NCI-H1105 (cell line): ENCODE data around the gene SLC16A6.
"Not testable (repeated sequence)": the region's sequence is repeated elsewhere in the genome, so short reads cannot be mapped to it uniquely, and the experiment has no call there.

Experiments used
- DNase-seq: peaks from one replicate; lab custom pipeline; 2025; lab: John Stamatoyannopoulos, UW

SLC16A6 gene, protein sequence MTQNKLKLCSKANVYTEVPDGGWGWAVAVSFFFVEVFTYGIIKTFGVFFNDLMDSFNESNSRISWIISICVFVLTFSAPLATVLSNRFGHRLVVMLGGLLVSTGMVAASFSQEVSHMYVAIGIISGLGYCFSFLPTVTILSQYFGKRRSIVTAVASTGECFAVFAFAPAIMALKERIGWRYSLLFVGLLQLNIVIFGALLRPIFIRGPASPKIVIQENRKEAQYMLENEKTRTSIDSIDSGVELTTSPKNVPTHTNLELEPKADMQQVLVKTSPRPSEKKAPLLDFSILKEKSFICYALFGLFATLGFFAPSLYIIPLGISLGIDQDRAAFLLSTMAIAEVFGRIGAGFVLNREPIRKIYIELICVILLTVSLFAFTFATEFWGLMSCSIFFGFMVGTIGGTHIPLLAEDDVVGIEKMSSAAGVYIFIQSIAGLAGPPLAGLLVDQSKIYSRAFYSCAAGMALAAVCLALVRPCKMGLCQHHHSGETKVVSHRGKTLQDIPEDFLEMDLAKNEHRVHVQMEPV

GRCh38 chr17:68290955-68291835 is at the start of gene SLC16A6, which contains the start of gene ARSG:
Gene SLC16A6 (minus strand): TSS chr17:68291127. CDS start chr17:68278320, 12,807 bp downstream.
Gene ARSG (plus strand): TSS chr17:68291495. CDS start chr17:68307494, 15,999 bp downstream.
- DNase-seq: peak; percentile 50

- DNase-seq: no peak
These were observed 43.5 kb upstream of the SLC16A6 start for GRCh38 chr17:68334393-68334792.

DNA sequence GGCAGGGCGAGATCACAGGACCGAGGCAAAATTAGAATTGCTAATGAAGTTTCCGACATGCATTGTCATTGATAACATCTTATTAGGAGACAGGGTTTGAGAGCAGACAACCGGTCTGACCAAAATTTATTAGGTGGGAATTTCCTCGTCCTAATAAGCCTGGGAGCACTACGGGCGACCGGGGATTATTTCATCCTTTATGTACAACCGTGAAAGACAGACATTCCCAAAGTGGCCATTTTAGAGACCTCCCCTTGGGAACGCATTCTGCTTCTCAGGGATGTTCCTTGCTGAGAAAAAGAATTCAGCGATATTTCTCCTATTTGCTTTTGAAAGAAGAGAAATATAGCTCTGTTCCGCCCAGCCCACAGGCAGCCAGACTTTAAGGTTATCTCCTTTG is 41.0 kb upstream of the SLC16A6 start:
- not testable (repeated sequence) for DNase-seq

GRCh38 chr17:68329331-68329730 is 38.4 kb upstream of the SLC16A6 start:
- no peak for DNase-seq

DNA sequence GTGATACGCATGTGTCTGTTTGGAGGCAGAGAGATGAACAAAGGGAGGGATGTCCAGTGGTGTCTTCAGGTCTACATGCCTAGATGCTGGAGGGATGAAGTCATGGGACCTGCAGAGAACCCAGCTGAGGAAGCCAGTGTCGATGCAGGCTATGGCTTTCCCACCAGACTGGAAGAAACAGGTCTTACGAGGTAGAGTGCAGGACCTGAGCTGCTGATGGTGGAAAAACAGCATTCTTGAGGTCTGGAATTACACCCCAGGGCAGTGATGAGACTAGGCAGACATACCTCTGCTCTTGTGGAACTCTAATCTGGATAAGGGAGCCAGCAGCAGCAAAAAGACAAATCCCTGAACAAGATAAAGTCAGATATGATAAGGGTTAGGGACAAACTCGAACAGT is 37.7 kb upstream of the SLC16A6 start:
- DNase-seq: no peak

GRCh38 chr17:68327823-68328557 is 37.1 kb upstream of the SLC16A6 start:
- DNase-seq: no peak

GRCh38 chr17:68326681-68327080 is 35.8 kb upstream of the SLC16A6 start:
- DNase-seq: no peak

GRCh38 chr17:68325961-68326360 is 35.0 kb upstream of the SLC16A6 start:
- no peak for DNase-seq

DNA sequence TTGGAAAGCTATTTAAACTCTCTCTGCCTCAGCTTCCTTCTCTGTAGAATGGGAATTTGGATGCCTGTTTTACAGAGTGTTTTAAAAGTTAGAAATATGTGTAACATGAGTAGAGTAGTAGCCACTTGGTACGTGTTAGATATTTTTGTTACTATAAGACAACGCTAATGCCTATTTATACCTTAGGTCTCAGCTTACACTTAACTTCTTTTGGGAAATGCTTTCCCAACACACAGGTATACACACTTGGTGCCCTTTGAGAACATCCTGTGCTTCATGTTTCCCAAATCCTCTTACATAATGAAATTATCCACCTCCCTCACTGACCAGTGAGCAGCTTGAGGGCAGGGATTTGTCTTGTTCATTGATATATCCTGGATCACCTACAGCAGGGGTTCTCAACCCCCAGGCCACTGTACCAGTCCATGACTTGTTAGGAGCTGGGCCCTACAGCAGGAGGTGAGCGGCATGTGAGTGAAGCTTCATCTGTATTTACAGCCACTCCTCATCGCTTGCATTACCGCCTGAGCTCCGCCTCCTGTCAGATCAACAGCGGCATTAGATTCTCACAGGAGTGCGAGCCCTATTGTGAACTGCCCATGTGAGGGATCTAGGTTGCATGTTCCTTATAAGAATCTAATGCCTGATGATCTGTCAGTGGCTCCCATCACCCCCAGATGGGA is 33.9 kb upstream of the SLC16A6 start:
- DNase-seq: no peak

GRCh38 chr17:68324114-68324513 is 33.2 kb upstream of the SLC16A6 start:
- no peak for DNase-seq

DNA sequence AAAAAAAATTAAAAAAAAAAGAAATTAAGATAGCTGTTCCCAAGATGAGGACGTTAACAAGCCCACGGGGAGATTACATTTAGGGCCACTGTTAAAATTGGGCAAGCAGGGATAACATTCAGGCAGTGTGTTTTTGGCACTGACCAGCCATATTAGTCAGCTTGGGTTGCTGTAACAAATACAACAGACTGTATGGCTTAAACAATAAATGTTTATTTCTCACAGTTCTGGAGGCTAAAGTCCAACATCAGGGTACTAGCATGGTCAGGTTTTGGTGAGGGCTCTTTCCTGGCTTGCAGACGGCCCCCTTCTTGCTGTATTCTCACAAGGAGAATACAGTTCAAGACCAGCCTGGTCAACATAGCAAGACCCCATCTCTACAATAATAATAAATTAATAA is 31.7 kb upstream of the SLC16A6 start:
- DNase-seq: no peak

DNA sequence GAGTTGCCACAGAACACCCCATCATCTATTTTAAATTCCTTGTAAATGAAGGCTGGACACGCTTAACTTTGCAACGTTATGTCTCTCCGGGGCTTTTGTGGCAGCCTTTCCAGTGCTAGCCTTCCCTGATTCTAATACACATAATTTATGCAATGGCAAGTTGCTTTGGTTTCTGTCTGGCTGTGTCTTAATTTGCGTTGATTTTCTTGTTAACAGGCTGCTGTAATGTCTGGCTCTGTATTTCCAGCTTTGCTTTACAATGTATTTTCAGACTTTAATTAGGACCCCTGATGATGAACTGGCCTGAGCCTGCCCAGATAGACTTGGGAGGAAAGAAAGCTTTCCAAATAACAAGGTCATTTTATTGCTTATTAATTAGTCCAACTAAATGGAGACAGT is 30.6 kb upstream of the SLC16A6 start:
- no peak for DNase-seq

GRCh38 chr17:68320943-68321555 is 30.1 kb upstream of the SLC16A6 start:
- no peak for DNase-seq

DNA sequence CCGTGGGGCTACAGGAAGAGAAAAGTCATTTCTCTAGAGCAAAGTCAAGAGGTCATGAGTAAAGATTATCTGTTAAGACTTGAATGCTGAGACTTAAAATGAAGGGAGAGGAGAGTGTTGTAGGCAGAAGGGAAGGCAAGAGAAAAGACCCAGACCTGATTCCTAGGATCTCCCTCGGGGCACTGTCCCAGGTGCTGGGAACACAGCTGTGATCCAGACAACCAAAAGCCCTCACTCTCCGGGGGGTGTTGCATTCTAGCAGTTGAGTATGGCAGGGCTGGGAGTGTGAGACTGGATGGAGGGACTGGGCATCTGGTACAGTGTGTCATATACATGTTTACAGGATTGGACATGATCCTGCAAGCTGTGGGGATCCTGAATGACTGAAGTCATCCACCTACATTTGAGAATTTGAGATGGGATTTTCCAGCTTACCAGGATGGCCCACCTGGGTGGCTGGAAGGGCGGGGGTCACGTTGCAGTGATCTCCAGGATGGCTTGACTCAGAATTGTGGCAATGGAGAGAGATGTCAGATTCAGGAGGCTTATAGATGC is 29.5 kb upstream of the SLC16A6 start:
- no peak for DNase-seq

- DNase-seq: no peak
These were observed 28.7 kb upstream of the SLC16A6 start for GRCh38 chr17:68319410-68320162.

DNA sequence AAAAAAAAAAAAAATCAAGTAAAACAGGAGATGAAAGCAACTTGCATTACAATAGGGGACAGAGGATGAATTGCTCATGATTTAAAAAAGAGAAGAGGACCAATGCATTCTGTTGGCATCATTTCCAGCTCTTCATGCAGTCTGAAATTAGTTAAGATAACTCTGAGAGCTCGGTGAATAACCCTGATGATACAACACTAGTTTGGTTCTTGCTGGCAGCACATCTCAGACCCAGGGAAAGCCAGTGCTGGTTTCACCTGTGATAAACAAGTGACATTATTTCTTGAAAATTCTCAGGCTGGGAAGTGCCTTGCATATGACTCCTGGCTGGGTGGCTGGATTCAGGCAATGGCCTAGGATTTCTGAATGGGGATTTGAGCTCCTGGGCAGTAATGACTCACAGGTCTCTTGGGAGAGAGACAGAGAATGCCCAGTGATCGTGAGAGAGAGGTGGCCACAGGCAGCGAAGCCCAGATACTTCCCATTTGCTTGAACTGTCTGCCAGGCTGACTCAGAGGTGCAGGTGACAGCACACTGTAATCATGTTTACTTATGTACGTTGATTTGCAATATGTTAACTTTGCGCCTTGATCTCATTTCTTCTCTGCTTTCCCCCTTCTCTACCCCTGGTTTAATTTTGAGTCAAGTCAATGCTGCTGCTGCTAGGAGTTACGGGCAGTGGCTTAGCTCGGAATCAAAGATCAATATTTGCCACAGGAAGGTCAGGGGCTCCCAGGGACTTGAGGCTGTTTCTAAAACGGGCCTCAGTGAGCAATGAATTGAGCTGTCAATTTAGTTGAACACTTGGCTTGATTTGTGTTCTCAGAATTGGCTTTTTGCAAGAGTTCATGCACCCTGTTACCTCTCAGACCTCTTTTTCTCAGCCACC is 27.4 kb upstream of the SLC16A6 start:
- DNase-seq: no peak

GRCh38 chr17:68317458-68317857 is 26.5 kb upstream of the SLC16A6 start:
- DNase-seq: no peak

- no peak for DNase-seq
These were observed 25.0 kb upstream of the SLC16A6 start for GRCh38 chr17:68315930-68316329.
